GM18498 (cell line): ENCODE measurements around the gene ABTB2.

Experiments used
- ATAC-seq: cut with Tn5 transposase; IDR thresholded peaks from one replicate; pipeline ENCODE4 v1.9.1; 2021; ENCODE audit warnings: mild to moderate bottlenecking, moderate library complexity; ENCODE audit not compliant: unreplicated experiment

ABTB2 gene

GRCh38 chr11:34296412-34296811 lies 61.4 kb downstream of the ABTB2 start:
- ATAC-seq = no peak

GRCh38 chr11:34292546-34292945 lies 65.3 kb downstream of the ABTB2 start:
- ATAC-seq = no peak

GRCh38 chr11:34292111-34292510 lies 65.7 kb downstream of the ABTB2 start:
- no peak for ATAC-seq

- no peak for ATAC-seq
Measured at GRCh38 chr11:34290926-34291325, 66.9 kb downstream of the ABTB2 start.

GRCh38 chr11:34288492-34288891 lies 69.3 kb downstream of the ABTB2 start:
- no peak for ATAC-seq

- ATAC-seq = no peak
Measured at GRCh38 chr11:34284811-34285481, 72.9 kb downstream of the ABTB2 start.

- ATAC-seq = no peak
Measured at GRCh38 chr11:34284156-34284555, 73.7 kb downstream of the ABTB2 start.

GRCh38 chr11:34280945-34281872 lies 76.6 kb downstream of the ABTB2 start:
- ATAC-seq = no peak

GRCh38 chr11:34278693-34279297 lies 79.0 kb downstream of the ABTB2 start:
- ATAC-seq = no peak

GRCh38 chr11:34278175-34278574 lies 79.6 kb downstream of the ABTB2 start:
- ATAC-seq = no peak

GRCh38 chr11:34277171-34277570 lies 80.6 kb downstream of the ABTB2 start:
- no peak for ATAC-seq

GRCh38 chr11:34276352-34276864 lies 81.4 kb downstream of the ABTB2 start:
- no peak for ATAC-seq

- ATAC-seq = no peak
Measured at GRCh38 chr11:34275486-34275885, 82.3 kb downstream of the ABTB2 start.

- no peak for ATAC-seq
Measured at GRCh38 chr11:34274712-34275398, 83.0 kb downstream of the ABTB2 start.

- no peak for ATAC-seq
Measured at GRCh38 chr11:34273099-34273498, 84.7 kb downstream of the ABTB2 start.

GRCh38 chr11:34271727-34272126 lies 86.1 kb downstream of the ABTB2 start:
- ATAC-seq = no peak

- ATAC-seq = no peak
Measured at GRCh38 chr11:34270711-34271110, 87.1 kb downstream of the ABTB2 start.

- no peak for ATAC-seq
Measured at GRCh38 chr11:34269694-34270245, 88.0 kb downstream of the ABTB2 start.

- ATAC-seq = no peak
Measured at GRCh38 chr11:34268906-34269430, 88.8 kb downstream of the ABTB2 start.

GRCh38 chr11:34267417-34267816 lies 90.4 kb downstream of the ABTB2 start:
- ATAC-seq = no peak
